ENCODE data around the gene IRF6.

DNA sequence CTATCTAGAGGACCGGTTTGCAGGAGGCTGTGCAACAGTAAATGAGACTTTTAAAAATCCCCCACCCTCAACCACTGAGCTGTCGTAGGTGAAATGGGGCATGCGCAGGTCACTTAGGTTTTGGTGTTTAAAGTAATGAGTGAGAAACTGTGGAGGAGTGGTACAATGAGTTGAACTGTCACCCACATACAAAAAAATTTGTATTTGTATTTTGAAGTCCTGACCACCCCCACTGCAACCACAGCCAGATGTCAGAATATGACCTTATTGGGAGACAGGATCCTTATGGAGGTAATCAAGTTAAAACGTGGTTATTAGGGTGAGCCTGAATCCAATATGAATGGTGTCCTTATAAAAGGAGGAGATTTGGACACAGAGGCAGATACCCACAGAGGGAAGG, 1.6 kb upstream of the IRF6 start:
- no peak for TF ChIP-seq EZH2 (IDR thresholded peaks at IDR 0.05; ENCODE audit: borderline replicate concordance, insufficient read depth, low read length, poor library complexity, severe bottlenecking)
- TF ChIP-seq, protein P1, sequence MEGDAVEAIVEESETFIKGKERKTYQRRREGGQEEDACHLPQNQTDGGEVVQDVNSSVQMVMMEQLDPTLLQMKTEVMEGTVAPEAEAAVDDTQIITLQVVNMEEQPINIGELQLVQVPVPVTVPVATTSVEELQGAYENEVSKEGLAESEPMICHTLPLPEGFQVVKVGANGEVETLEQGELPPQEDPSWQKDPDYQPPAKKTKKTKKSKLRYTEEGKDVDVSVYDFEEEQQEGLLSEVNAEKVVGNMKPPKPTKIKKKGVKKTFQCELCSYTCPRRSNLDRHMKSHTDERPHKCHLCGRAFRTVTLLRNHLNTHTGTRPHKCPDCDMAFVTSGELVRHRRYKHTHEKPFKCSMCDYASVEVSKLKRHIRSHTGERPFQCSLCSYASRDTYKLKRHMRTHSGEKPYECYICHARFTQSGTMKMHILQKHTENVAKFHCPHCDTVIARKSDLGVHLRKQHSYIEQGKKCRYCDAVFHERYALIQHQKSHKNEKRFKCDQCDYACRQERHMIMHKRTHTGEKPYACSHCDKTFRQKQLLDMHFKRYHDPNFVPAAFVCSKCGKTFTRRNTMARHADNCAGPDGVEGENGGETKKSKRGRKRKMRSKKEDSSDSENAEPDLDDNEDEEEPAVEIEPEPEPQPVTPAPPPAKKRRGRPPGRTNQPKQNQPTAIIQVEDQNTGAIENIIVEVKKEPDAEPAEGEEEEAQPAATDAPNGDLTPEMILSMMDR (IDR thresholded peaks at IDR 0.05; ENCODE audit: poor library complexity, severe bottlenecking) = no peak
- no peak for TF ChIP-seq POLR2AphosphoS5 (IDR thresholded peaks at IDR 0.05)
- TF ChIP-seq TAF1 (IDR thresholded peaks at IDR 0.05; ENCODE audit: low read depth) = no peak
- no peak for TF ChIP-seq RAD21 (conservative IDR thresholded peaks at IDR 0.05)
- no peak for TF ChIP-seq EP300 (conservative IDR thresholded peaks at IDR 0.05; ENCODE audit: poor library complexity, severe bottlenecking)
- TF ChIP-seq MXI1 (conservative IDR thresholded peaks at IDR 0.05; ENCODE audit: poor library complexity, severe bottlenecking) = no peak
- TF ChIP-seq, protein P2, sequence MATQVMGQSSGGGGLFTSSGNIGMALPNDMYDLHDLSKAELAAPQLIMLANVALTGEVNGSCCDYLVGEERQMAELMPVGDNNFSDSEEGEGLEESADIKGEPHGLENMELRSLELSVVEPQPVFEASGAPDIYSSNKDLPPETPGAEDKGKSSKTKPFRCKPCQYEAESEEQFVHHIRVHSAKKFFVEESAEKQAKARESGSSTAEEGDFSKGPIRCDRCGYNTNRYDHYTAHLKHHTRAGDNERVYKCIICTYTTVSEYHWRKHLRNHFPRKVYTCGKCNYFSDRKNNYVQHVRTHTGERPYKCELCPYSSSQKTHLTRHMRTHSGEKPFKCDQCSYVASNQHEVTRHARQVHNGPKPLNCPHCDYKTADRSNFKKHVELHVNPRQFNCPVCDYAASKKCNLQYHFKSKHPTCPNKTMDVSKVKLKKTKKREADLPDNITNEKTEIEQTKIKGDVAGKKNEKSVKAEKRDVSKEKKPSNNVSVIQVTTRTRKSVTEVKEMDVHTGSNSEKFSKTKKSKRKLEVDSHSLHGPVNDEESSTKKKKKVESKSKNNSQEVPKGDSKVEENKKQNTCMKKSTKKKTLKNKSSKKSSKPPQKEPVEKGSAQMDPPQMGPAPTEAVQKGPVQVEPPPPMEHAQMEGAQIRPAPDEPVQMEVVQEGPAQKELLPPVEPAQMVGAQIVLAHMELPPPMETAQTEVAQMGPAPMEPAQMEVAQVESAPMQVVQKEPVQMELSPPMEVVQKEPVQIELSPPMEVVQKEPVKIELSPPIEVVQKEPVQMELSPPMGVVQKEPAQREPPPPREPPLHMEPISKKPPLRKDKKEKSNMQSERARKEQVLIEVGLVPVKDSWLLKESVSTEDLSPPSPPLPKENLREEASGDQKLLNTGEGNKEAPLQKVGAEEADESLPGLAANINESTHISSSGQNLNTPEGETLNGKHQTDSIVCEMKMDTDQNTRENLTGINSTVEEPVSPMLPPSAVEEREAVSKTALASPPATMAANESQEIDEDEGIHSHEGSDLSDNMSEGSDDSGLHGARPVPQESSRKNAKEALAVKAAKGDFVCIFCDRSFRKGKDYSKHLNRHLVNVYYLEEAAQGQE (IDR thresholded peaks at IDR 0.05; ENCODE audit: borderline replicate concordance) = no peak
- no peak for TF ChIP-seq SMC3 (conservative IDR thresholded peaks at IDR 0.05; ENCODE audit: poor library complexity)
